GM18498 (cell line): ENCODE measurements around the gene DALRD3.

Experiments used
- ATAC-seq: cut with Tn5 transposase; IDR thresholded peaks from one replicate; pipeline ENCODE4 v1.9.1; 2021; ENCODE audit warnings: mild to moderate bottlenecking, moderate library complexity; ENCODE audit not compliant: unreplicated experiment

Gene DALRD3

GRCh38 chr3:48982686-48983085 lies 35.7 kb downstream of the DALRD3 start:
- no peak for ATAC-seq

- ATAC-seq, result no peak
Measured at GRCh38 chr3:48982016-48982415, 36.4 kb downstream of the DALRD3 start.

GRCh38 chr3:48980295-48980694 lies 38.1 kb downstream of the DALRD3 start:
- no peak for ATAC-seq

GRCh38 chr3:48979451-48979850 lies 38.9 kb downstream of the DALRD3 start:
- ATAC-seq, result no peak

- no peak for ATAC-seq
Measured at GRCh38 chr3:48974076-48974864, 44.1 kb downstream of the DALRD3 start.

- ATAC-seq, result no peak
Measured at GRCh38 chr3:48970586-48970985, 47.8 kb downstream of the DALRD3 start.

- ATAC-seq, result no peak
Measured at GRCh38 chr3:48966876-48967361, 51.5 kb downstream of the DALRD3 start.

GRCh38 chr3:48966367-48966766 lies 52.0 kb downstream of the DALRD3 start:
- no peak for ATAC-seq
